Omental fat pad (tissue), 4 donors: ENCODE results near the gene CISD3. TPM values are rescaled to one million over a fixed set of nuclear protein-coding genes. Genes with fewer than 3 reads are reported as not detected.

Experiments
- ATAC-seq: fragments of 150-250 bp; one replicate; pipeline ENCODE4 v1.9.1; 2016; ENCODE audit warnings: mild to moderate bottlenecking, moderate library complexity; ENCODE audit not compliant: low FRiP score
- DNase-seq: peaks from one replicate; pipeline ENCODE4 v3.0.0-alpha.2; 2019; ENCODE audit warnings: low spot score
- total RNA-seq, 4 donors: library from RNA; depleted of rRNA; stranded (reverse); fragments of >200 nt; gene quantifications; one replicate each; pipeline ENCODE4 v1.1.0, GENCODE V29; 2016
- TF ChIP-seq, protein P1 (sequence below), 3 donors: fragments of 450-650 bp; IDR thresholded peaks; one replicate each; pipeline ENCODE4 v1.5.1; 2016 to 2017; ENCODE audit warnings: antibody characterized with exemption in 3 of 3, mild to moderate bottlenecking in 3 of 3, moderate library complexity in 2 of 3

Gene CISD3
- total RNA-seq, 4 donors from 2014 or later = 7.6 to 25.5 (median 15.7) TPM

DNA sequence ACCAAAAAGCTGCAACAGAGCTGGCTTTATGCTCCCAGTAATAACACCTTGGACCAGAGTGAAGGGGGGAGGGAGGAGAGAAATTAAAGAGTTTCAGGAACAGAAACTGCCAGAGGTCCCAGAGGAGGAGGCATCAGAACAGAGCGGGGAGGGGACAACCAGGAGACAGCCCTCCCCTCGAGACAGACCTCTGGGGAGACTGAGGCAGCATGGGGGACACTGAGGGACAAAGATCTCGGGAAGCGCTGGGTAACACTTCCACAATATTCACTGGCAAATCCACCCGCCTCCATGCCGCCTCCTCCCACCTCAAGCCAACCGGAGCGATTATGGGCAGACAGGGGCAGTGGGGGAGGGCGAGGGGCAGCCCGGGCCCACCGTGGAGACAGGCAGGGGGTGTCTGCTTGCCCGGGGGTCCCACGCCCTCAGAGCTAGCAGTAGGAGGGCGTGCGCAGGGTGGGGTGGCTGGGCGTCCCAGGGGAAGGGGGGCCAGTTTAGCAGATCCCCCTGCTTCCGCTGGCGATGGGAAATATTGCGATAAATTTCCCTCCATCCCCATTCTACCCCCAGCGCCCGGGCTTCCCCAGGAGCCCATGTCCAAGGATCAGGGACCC, 16.8 kb downstream of the CISD3 start:
- DNase-seq (no peak), ATAC-seq (no peak)
- TF ChIP-seq, protein P1, sequence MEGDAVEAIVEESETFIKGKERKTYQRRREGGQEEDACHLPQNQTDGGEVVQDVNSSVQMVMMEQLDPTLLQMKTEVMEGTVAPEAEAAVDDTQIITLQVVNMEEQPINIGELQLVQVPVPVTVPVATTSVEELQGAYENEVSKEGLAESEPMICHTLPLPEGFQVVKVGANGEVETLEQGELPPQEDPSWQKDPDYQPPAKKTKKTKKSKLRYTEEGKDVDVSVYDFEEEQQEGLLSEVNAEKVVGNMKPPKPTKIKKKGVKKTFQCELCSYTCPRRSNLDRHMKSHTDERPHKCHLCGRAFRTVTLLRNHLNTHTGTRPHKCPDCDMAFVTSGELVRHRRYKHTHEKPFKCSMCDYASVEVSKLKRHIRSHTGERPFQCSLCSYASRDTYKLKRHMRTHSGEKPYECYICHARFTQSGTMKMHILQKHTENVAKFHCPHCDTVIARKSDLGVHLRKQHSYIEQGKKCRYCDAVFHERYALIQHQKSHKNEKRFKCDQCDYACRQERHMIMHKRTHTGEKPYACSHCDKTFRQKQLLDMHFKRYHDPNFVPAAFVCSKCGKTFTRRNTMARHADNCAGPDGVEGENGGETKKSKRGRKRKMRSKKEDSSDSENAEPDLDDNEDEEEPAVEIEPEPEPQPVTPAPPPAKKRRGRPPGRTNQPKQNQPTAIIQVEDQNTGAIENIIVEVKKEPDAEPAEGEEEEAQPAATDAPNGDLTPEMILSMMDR (IDR thresholded peaks at IDR 0.05) = no peak

DNA sequence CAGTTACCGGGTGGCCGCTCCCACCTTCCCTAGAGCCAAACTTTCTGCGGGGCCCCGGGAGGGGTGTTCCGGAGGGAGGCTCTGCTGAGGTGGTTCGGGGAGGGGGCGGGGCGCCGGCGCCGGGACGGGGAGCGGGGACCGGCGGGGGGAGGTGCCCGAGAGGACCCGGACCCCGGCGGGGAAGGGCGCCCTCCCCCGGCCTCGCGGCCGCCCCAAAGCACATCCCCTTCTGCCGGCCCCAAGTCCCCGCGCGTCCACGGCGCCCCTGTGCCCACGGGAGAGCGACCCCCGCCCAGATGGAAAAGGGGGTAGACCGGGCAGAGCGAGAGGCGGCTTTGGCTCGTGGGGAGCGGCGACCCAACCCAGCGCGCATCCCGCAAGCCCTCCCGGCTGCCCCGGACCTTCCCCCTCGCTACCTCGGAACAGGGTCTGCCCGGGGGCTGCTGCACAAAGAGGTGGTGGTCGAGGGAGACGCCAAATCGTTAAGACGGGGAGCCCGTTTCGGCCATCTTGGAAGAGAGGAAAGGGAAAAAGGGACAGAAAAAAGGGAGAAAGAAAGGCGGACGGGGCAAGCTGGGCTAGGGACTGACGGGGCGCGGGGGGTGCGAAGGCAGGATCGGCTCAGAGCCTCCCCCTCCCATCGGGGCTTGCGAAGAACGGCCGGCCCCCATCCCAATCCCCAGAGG, 17.5 kb downstream of the CISD3 start:
- ATAC-seq = no peak
- DNase-seq = no peak
- TF ChIP-seq, protein P1 (IDR thresholded peaks at IDR 0.05) = no peak

- DNase-seq = peak; percentile 90
- ATAC-seq = no peak
- TF ChIP-seq, protein P1 (IDR thresholded peaks at IDR 0.05) = no peak
These were observed 18.2 kb downstream of the CISD3 start, which contains the start of gene PCGF2 for GRCh38 chr17:38748149-38748891. PCGF2 (minus strand) TSS chr17:38748336; CDS start chr17:38740402, 7,934 bp downstream.

- DNase-seq (no peak), ATAC-seq (no peak)
- TF ChIP-seq, protein P1 (IDR thresholded peaks at IDR 0.05) = no peak
These were observed 18.7 kb downstream of the CISD3 start for GRCh38 chr17:38748892-38749222.

DNA sequence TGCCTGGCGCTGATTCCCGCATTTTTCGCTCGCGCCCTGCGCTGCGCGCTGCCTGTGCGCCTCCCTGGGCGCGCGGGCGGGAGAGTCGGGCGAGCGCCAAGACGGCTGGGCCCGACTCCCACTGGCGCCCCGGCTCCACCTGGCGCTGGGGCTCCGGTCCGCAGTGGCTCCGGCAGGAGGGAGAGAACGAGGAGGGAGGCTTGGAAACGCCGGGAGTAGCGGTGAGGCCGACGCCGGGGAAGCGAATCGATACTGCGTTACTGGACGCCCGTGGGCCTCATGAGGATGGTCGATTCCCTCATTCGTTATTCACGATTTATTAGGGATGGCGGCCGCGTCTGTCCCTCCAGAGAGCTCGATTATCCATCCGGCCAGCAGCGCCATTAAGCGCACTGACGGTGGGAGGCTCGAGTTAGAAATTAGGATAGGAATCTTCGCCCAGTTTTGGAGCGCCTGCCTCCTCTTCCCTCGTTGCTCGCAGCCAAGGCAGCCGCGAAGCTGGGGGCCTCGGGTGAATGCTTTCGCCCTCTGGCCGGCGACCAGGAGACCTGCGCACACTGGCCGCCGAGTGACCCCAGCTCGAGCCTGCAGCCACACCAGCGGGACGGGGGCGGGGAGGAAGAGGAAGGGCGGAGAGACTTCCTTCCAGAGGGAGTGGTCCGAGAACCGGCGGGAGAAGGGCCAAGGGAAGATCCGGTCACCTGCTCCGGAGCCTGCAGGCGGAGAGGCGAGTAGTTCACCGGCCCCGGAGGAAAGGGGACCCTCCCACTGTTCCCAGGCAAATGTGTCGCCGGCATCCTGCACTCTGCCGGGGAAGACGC, 19.3 kb downstream of the CISD3 start:
- TF ChIP-seq, protein P1 (IDR thresholded peaks at IDR 0.05) = no peak
- ATAC-seq (peak; percentile 13), DNase-seq (peak; percentile 51)

- TF ChIP-seq, protein P1 (IDR thresholded peaks at IDR 0.05) = no peak
- no peak for ATAC-seq
- no peak for DNase-seq
These were observed 19.8 kb downstream of the CISD3 start for GRCh38 chr17:38750044-38750311.
